GM18519 (cell line): ENCODE data around the gene PPP2R1B.
"Not testable (repeated sequence)": the region's sequence is repeated elsewhere in the genome, so short reads cannot be mapped to it uniquely, and the experiment has no call there.

ENCODE experiments used
- ATAC-seq: cut with Tn5 transposase; IDR thresholded peaks from one replicate; pipeline ENCODE4 v1.9.1; 2021; ENCODE audit warnings: mild to moderate bottlenecking, moderate library complexity; ENCODE audit not compliant: unreplicated experiment, low FRiP score

PPP2R1B gene

DNA sequence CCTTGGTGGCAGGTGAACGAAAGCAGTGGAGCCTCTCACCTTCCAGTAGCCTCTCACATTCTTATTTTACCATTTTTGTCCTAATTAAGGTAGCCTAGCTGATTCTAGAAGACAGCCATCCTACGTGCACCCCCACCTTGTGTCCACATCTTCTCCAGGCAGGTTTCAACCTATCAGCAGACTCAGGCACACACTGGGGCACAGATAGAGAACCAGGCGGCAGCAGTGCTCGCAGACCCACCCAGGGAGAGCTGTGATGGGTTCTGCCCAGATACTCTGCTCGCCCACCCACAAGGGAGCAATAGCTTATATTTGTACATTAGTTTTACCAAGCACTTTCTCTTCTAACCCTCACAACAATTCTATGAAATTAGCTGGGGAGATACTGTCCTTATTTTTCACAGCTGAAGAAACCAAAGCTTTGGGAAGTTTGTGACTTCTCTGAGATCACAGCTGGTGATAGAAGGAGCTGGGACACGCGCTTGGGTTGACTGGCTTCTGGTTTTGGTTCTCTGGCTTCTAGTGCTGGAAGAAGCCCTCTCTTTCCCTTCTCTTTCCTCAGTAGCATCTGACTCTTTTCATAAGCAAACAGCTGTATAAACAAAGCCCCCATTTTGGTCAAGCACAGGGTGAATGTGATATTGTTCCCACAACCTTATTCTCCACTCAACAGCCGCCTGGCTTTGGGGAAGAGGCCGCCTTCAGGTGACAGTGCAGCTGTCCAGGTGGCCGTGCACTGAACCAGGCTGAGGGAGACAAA lies 36.9 kb downstream of the PPP2R1B start:
- no peak for ATAC-seq

- no peak for ATAC-seq
Measured at GRCh38 chr11:111727431-111727830, 38.8 kb downstream of the PPP2R1B start.

GRCh38 chr11:111726301-111726713 lies 39.9 kb downstream of the PPP2R1B start:
- ATAC-seq = no peak

DNA sequence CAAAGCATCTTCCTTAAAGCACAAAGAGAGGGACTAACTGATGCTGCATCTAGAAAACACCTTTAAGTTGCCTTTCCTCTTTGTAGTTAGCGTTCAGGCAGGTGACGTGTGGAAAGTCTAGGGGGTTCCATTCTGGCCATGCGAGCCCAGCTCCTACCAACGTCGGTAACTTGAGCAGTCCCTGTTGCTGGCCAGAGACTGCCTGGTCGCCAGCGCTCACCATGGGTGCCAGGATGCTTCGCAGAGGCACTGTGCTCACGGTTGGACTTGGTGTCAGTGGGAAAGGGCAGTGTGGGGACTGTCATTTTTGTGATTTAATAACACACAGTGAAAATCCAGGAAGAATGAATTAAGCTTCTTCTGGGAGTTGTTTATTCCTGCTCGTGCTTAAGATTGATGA lies 40.6 kb downstream of the PPP2R1B start:
- ATAC-seq = no peak

DNA sequence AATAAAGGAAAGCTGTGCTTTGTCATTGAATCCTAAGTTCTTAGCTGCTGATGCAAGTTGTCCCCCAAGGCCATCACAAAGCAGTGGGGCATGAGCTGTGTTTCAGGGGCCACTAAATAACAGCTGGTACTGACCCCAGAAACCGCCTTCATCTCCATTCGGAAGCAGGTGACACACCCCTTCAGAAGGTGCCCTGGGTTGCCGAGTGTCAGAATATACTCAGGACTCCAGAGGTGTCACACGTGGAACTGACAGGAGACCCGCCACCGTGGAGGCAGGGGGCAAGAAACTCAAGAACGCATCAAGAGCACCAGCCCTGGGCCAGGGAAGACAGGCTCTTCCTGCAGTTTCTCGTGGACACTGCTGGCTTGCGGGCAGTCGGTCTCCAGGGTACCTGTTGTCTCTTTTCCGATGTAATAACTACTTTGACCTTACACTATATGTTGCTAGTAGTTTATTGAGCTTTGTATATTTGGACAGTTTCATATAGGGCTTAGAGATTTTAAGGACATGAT lies 41.5 kb downstream of the PPP2R1B start:
- no peak for ATAC-seq

DNA sequence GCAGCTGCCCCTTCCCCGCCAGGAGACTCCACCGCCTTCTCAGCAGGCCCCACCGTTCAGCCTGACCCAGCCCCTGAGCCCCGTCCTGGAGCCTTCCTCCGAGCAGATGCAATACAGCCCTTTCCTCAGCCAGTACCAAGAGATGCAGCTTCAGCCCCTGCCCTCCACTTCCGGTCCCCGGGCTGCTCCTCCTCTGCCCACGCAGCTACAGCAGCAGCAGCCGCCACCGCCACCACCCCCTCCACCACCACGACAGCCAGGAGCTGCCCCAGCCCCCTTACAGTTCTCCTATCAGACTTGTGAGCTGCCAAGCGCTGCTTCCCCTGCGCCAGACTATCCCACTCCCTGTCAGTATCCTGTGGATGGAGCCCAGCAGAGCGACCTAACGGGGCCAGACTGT lies 42.6 kb downstream of the PPP2R1B start:
- no peak for ATAC-seq

DNA sequence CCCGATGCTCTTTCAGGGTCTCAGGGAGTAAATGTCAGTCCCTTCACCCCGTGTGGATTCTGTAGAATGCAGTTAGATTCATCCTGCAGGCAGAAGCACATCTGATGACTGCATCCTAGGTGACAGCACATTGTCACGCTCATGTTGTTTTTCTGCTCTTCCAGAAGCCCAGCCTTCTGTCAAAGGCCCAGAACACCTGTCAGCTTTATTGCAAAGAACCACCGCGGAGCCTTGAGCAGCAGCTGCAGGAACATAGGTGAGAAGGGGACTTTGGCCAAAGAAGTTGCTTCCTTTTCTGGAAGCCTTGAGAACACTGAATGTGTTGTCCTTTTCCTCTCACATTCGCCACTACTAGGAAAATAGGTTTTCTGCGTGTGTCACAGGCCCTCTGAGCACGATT lies 43.7 kb downstream of the PPP2R1B start:
- no peak for ATAC-seq

DNA sequence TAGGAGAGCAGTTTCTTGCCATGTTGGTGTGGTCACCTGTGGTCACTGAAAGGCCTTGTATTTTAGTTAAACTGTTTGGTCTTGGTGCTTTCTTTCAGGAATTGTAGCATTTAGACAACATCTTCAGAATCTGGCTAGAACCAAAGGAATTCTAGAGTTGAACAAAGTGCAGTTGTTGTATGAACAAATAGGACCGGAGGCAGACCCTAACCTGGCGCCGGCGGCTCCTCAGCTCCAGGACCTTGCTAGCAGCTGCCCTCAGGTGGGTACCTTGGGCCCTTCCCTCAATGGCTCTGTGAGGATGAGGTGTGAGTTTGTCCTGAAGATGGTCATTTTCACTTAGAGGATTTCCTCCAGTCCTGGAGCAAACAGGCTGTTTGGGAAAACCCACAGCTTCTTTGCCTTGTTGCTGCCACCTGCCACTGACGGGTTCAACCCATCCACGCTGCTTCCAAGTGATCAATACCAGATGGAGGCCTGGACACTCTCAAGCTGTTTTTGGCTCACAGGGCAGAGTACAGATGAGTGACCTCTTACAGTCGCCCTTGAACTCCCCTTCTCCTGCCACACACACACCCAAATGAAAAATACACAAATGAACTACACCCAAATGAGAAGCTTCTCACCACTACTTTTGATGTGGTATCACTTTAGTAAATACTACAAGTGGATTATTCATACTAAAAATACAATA lies 45.2 kb downstream of the PPP2R1B start:
- no peak for ATAC-seq

DNA sequence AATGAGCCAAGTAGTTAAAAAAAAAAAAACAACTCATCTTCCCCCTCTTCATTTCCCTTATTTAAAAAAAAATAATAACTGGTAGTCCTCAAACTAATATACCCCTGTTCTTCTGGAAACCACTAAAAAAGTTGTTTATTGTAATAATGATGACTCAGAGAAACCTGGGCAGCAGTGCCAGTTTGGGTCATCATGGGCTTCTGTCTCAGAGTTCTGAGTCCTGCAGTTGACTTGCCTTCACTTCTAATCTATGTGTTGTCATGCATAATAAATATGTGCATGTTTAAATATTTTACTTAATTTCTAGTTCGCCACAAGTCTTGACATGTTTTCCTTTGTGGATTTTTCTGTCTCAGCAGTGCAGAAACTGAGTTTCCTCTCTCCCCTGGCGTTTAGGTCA lies 46.8 kb downstream of the PPP2R1B start:
- ATAC-seq = no peak

GRCh38 chr11:111718859-111719258 lies 47.3 kb downstream of the PPP2R1B start:
- no peak for ATAC-seq

DNA sequence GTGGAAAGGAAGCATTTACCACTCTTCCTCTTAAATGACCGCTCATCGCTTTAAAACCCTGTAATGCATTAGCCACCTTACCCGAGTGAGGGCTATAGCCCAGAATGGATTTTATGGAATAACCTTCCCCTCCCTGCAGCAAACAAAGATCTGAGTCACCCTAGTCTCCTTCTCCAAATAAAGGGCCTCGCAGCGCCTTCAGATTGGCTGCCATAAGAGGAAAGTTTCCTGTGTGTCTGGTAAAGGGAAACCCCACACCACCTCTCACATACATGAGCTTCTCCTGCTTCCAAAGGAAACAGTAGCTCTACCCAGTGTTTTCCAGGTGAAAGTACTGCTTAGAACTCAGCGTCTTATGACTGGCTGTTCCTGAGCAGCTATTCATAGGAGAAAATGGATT lies 47.8 kb downstream of the PPP2R1B start:
- ATAC-seq = no peak

DNA sequence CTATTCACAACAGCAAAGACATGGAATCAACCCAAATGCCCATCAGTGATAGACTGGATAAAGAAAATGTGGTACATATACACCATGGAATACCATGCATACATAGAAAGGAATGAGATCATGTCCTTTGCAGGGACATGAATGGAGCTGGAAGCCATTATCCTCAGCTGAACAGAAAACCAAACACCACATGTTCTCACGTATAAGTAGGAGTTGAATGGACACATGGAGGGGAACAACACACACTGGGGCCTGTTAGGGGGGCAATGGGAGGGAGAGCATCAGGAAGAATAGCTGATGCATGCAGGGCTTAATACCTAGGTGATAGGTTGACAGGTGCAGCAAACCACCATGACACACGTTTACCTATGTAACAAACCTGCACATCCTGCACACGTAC lies 48.5 kb downstream of the PPP2R1B start:
- not testable (repeated sequence) for ATAC-seq

GRCh38 chr11:111715142-111715816 lies 50.9 kb downstream of the PPP2R1B start:
- ATAC-seq = no peak

DNA sequence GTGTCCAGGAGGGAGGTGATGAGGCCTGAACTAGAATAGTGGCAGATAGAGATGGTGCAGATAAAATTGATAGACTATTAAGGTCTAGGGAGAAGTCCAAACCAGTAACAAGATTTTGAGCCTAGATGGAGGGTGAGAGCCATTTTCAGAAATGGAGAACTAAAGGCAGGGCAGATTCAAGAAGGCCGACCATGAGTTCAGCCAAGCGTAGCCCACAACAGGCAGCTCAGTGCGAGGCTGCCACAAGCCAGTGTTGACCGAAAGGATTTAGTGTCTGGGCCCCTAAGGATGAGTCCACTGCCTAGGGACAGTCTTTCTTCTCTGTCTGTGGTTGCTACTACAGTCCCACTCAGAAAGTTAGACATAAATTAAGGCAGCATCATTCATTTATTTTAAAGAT lies 51.7 kb downstream of the PPP2R1B start:
- ATAC-seq = no peak

GRCh38 chr11:111707691-111708067 lies 58.5 kb downstream of the PPP2R1B start:
- ATAC-seq = no peak

GRCh38 chr11:111707039-111707690 lies 59.0 kb downstream of the PPP2R1B start:
- ATAC-seq = no peak

- ATAC-seq = no peak
Measured at GRCh38 chr11:111703576-111703975, 62.6 kb downstream of the PPP2R1B start.

GRCh38 chr11:111702623-111703022 lies 63.6 kb downstream of the PPP2R1B start:
- ATAC-seq = no peak

- ATAC-seq = no peak
Measured at GRCh38 chr11:111700162-111700561, 66.0 kb downstream of the PPP2R1B start.

DNA sequence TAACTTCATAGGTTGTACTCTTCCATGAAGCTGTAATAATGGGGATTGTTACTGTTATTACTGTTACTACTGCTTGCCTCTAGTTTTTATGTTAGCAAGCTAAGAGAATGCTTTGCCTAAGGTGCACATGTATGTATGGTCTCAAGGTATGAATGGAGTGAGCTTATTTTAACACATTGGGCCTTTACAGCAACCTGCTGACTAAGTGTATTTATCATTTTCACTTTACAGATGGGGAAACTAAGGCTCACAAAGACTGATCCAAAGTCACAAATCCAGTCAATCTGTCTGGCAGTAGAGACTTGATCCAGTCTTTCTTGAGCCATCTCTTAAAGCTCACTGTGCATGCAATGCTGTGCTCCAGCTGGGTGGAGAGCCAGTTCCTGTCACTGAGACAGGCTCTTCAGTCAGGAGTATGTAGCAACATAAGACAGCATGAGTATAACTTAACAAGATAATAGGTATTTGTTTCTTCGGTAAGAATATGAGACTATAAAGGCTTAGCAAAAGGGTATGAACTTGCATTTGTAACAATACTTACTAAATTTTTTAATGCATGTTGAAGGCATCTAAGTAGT lies 66.5 kb downstream of the PPP2R1B start:
- no peak for ATAC-seq
